Measurements from ENCODE around the gene FOXP1. TPM values are rescaled to one million over a fixed set of nuclear protein-coding genes. Genes with fewer than 3 reads are reported as not detected.

The FOXP1 gene
- total and polyA plus RNA-seq, 2 of the 13 experiments (the other 11 are each of a cell fraction or from before 2014, with no cell fraction given): 40.4 to 59.0 TPM

- TF ChIP-seq ZXDC (CRISPR knock-in tag; IDR thresholded peaks at IDR 0.05) (no peak), KLF16 (CRISPR knock-in tag; IDR thresholded peaks at IDR 0.05) (peak in 1 of 2 experiments; percentile 75; a peak in 2 of 4 replicates), ZNF562 (CRISPR knock-in tag; IDR thresholded peaks at IDR 0.05; ENCODE audit: borderline replicate concordance) (no peak), RFXANK (CRISPR knock-in tag; IDR thresholded peaks at IDR 0.05) (no peak), PCBP1 (IDR thresholded peaks at IDR 0.05; ENCODE audit: borderline replicate concordance, low read depth, low read length) (no peak), ZFP91 (CRISPR knock-in tag; IDR thresholded peaks at IDR 0.05; ENCODE audit: borderline replicate concordance) (no peak; the same call in 1 of the 2 replicates), ZNF616 (CRISPR knock-in tag; IDR thresholded peaks at IDR 0.05; ENCODE audit: low read depth) (no peak), ZNF431 (CRISPR knock-in tag; IDR thresholded peaks at IDR 0.05; ENCODE audit: borderline replicate concordance, low read depth) (peak; percentile 57; the same call in 1 of the 2 replicates), FOXC1 (CRISPR knock-in tag; IDR thresholded peaks at IDR 0.05; ENCODE audit: borderline replicate concordance) (no peak), ZNF614 (CRISPR knock-in tag; IDR thresholded peaks at IDR 0.05; ENCODE audit: borderline replicate concordance) (no peak; the same call in 1 of the 2 replicates), ZNF639 (CRISPR knock-in tag; conservative IDR thresholded peaks at IDR 0.05) (no peak), MIER2 (CRISPR knock-in tag; IDR thresholded peaks at IDR 0.05) (no peak), ZNF407 (CRISPR knock-in tag; IDR thresholded peaks at IDR 0.05; ENCODE audit: not compliant biosample characterization) (no peak), ZNF446 (CRISPR knock-in tag; IDR thresholded peaks at IDR 0.05) (no peak)
These were observed 375.1 kb downstream of the FOXP1 start (continued) for GRCh38 chr3:71208211-71209095.
